Activated gamma-delta T cell (primary cell): ENCODE measurements around the gene WDR37.

Source experiments
- DNase-seq: peaks from one replicate; lab custom pipeline; 2025; lab: John Stamatoyannopoulos, UW

WDR37 gene

GRCh38 chr10:1074052-1074747 lies 18.0 kb downstream of the WDR37 start:
- DNase-seq, result no peak

- DNase-seq, result no peak
Measured at GRCh38 chr10:1074748-1075308, 18.6 kb downstream of the WDR37 start.

- no peak for DNase-seq
Measured at GRCh38 chr10:1078668-1079067, 22.5 kb downstream of the WDR37 start.

- no peak for DNase-seq
Measured at GRCh38 chr10:1083581-1083980, 27.4 kb downstream of the WDR37 start.

- no peak for DNase-seq
Measured at GRCh38 chr10:1084011-1084950, 28.1 kb downstream of the WDR37 start.

- no peak for DNase-seq
Measured at GRCh38 chr10:1085258-1085657, 29.1 kb downstream of the WDR37 start.

- DNase-seq, result no peak
Measured at GRCh38 chr10:1086787-1087186, 30.6 kb downstream of the WDR37 start.

GRCh38 chr10:1089017-1089689 lies 33.0 kb downstream of the WDR37 start:
- no peak for DNase-seq

GRCh38 chr10:1090696-1091095 lies 34.5 kb downstream of the WDR37 start:
- DNase-seq, result no peak

- no peak for DNase-seq
Measured at GRCh38 chr10:1093696-1094095, 37.5 kb downstream of the WDR37 start.

GRCh38 chr10:1094112-1095057 lies 38.2 kb downstream of the WDR37 start:
- no peak for DNase-seq

GRCh38 chr10:1095498-1095897 lies 39.3 kb downstream of the WDR37 start:
- no peak for DNase-seq

GRCh38 chr10:1096287-1096889 lies 40.2 kb downstream of the WDR37 start:
- no peak for DNase-seq

- no peak for DNase-seq
Measured at GRCh38 chr10:1097436-1097835, 41.3 kb downstream of the WDR37 start.

GRCh38 chr10:1100143-1100542 lies 44.0 kb downstream of the WDR37 start:
- no peak for DNase-seq

GRCh38 chr10:1100691-1101368 lies 44.6 kb downstream of the WDR37 start:
- DNase-seq, result no peak

- DNase-seq, result no peak
Measured at GRCh38 chr10:1101946-1102345, 45.8 kb downstream of the WDR37 start.

GRCh38 chr10:1102416-1102815 lies 46.2 kb downstream of the WDR37 start:
- DNase-seq, result no peak

- no peak for DNase-seq
Measured at GRCh38 chr10:1102831-1103230, 46.6 kb downstream of the WDR37 start.

GRCh38 chr10:1103551-1103950 lies 47.4 kb downstream of the WDR37 start:
- DNase-seq, result no peak
